ENCODE data around the gene CNOT1.

- TF ChIP-seq, protein P1, sequence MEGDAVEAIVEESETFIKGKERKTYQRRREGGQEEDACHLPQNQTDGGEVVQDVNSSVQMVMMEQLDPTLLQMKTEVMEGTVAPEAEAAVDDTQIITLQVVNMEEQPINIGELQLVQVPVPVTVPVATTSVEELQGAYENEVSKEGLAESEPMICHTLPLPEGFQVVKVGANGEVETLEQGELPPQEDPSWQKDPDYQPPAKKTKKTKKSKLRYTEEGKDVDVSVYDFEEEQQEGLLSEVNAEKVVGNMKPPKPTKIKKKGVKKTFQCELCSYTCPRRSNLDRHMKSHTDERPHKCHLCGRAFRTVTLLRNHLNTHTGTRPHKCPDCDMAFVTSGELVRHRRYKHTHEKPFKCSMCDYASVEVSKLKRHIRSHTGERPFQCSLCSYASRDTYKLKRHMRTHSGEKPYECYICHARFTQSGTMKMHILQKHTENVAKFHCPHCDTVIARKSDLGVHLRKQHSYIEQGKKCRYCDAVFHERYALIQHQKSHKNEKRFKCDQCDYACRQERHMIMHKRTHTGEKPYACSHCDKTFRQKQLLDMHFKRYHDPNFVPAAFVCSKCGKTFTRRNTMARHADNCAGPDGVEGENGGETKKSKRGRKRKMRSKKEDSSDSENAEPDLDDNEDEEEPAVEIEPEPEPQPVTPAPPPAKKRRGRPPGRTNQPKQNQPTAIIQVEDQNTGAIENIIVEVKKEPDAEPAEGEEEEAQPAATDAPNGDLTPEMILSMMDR (IDR thresholded peaks at IDR 0.05; ENCODE audit: insufficient read depth, low read length) = peak; percentile 26
- no peak for TF ChIP-seq SPI1 (IDR thresholded peaks at IDR 0.05; ENCODE audit: borderline replicate concordance, low read depth)
Observed at GRCh38 chr16:58494981-58495520, 134.6 kb downstream of the CNOT1 start.
